Right lobe of liver (tissue), 6 donors: ENCODE data around the gene COL25A1. TPM values are rescaled to one million over a fixed set of nuclear protein-coding genes. Genes with fewer than 3 reads are reported as not detected.

Experiments
- ATAC-seq, 4 donors: fragments of 200-7000 bp; cut with Tn5 transposase; one replicate each; pipeline ENCODE4 v1.9.1; 2020; ENCODE audit warnings: mild to moderate bottlenecking in 4 of 4, moderate library complexity in 4 of 4
- DNase-seq, 3 donors: peaks; one replicate each; pipeline ENCODE4 v3.0.0-alpha.2; 2020
- H3K27ac ChIP-seq, 3 donors: fragments of 200-600 bp; one replicate each; pipeline ENCODE4 v1.8.0; 2022
- H3K27me3 ChIP-seq, 2 donors: fragments of 200-600 bp; one replicate each; pipeline ENCODE4 v1.8.0; 2022
- H3K36me3 ChIP-seq, 4 donors: fragments of 200-600 bp; sonication (generic) in 1 of 4; one replicate each; pipeline versions ENCODE4 v1.5.1 to v1.8.0; 2017 to 2022; ENCODE audit warnings: control low read depth in 1 of 4
- H3K4me1 ChIP-seq, 4 donors: fragments of 200-600 bp; sonication (generic) in 1 of 4; one replicate each; pipeline versions ENCODE4 v1.5.1 to v1.8.0; 2017 to 2022; ENCODE audit warnings: control low read depth in 1 of 4
- H3K4me3 ChIP-seq, 3 donors: fragments of 200-600 bp; one replicate each; pipeline ENCODE4 v1.8.0; 2022
- H3K9me3 ChIP-seq, 4 donors: fragments of 200-600 bp; sonication (generic) in 1 of 4; one replicate each; pipeline versions ENCODE4 v1.5.1 to v1.8.0; 2017 to 2022; ENCODE audit warnings: control low read depth in 1 of 4
- POLR2A ChIP-seq: fragments of 450-650 bp; IDR thresholded peaks from one replicate; pipeline ENCODE4 v1.6.1; 2017; ENCODE audit warnings: antibody characterized with exemption, mild to moderate bottlenecking
- WGBS: methylation state at CpG from one replicate; pipeline ENCODE4 v1.1.6; 2018; ENCODE audit warnings: low coverage, low lambda C conversion rate; ENCODE audit not compliant: insufficient coverage; ENCODE audit errors: missing lambda C conversion rate; 5-methylcytosine and 5-hydroxymethylcytosine counted together
- intact Hi-C, 2 donors: fragments of 100-400 bp; cut with DNase I; formaldehyde crosslinking; loops; one replicate each; pipeline versions ENCODE4 v1.11.2 to v1.14.1; 2022
- total RNA-seq, 6 experiments: library from RNA; depleted of rRNA in 2 of 6; stranded (reverse); fragments of >200 nt in 2 of 6; fragmentation: NEBNext Ultra II Directional in 3 of 6; extraction: Animal tissue kit (Norgen Biotek cat#: 25700) in 3 of 6; gene quantifications; one replicate each; pipeline versions ENCODE4 v1.1.0 to v1.2.4, GENCODE V29; 2016 to 2023
- TF ChIP-seq, protein P1 (sequence below), 4 donors: fragments of 200-600 bp in 3 of 4; fragments of 450-650 bp in 1 of 4; IDR thresholded peaks; one replicate each; pipeline versions ENCODE4 v1.5.1 to v1.8.0; 2016 to 2022; ENCODE audit warnings: antibody characterized with exemption in 4 of 4, mild to moderate bottlenecking in 2 of 4
- donor health status: DM: no; HTN: yes; CAD: no.
- donor health status: DM: no; HTN: no; CAD: no.
- donor health status: DM: no; HTN: no; CAD: no.
- donor health status: DM: no; HTN: yes; CAD: no.
- donor health status: DM: no; HTN: yes; CAD: no.

The COL25A1 gene
- total RNA-seq, 6 experiments from 2014 or later, result 0.06 to 4.8 (median 1.3) TPM

DNA sequence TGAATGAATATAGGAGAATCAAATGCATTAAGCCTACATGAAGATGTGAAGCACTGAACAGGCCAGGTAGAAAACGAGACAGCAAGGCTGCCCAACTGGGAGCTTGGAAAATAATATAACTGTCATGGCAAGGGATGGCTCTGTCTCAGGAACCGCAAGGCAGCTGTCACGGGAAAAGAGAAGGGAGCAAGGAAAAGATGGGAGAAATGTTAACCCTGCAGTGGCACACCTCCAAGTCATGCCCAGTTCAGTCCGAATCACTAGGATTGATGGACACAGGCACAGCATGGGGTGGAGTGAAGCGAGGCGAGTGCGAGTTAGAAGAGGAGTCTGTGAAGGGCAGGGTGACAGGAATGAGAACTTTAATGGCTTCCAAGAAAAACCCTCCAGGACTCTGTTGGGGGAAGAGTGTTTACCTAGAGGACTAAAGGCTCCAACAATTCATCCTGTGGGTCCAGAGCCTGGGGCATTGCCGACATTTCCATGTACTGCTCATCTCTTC lies 395.5 kb downstream of the COL25A1 start:
- no peak overlapping the region for H3K4me3 ChIP-seq
- intact Hi-C loops, result no loop called here
- 63% methylated on average over 6 of the region's 8 CpGs for WGBS

DNA sequence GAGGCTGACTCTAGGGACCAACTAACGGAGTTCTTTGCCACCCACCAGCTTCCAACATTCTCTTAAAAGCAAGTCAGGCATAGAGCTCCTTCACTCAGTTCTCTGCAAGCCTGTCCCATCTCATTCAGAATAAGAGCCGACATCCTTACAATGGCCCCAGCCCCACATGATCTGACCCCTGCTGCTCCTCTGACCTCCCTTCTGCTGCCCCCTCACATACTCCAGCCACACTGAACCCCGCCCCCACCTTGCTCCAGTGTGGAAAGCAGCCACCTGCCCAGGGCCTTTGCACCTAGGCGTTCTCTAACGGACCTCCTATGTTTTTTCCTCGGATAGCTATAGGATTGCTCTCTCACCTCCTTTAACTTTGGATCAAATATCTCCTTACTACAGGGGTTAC lies 396.5 kb downstream of the COL25A1 start:
- Histone ChIP-seq H3K4me3 (no peak overlapping the region), H3K27ac (no peak overlapping the region), H3K36me3 (no peaks in the 10 kb centered on the region), H3K4me1 (no peaks in the 10 kb centered on the region), H3K27me3 (peaks cover 0 to 4% of the 10 kb centered on the region in 2 donors), H3K9me3 (no peaks in the 10 kb centered on the region)
- 68% methylated on average over 5 of the region's 6 CpGs for WGBS
- intact Hi-C loops, result no loop called here
- no peak for TF ChIP-seq POLR2A
- TF ChIP-seq, protein P1, sequence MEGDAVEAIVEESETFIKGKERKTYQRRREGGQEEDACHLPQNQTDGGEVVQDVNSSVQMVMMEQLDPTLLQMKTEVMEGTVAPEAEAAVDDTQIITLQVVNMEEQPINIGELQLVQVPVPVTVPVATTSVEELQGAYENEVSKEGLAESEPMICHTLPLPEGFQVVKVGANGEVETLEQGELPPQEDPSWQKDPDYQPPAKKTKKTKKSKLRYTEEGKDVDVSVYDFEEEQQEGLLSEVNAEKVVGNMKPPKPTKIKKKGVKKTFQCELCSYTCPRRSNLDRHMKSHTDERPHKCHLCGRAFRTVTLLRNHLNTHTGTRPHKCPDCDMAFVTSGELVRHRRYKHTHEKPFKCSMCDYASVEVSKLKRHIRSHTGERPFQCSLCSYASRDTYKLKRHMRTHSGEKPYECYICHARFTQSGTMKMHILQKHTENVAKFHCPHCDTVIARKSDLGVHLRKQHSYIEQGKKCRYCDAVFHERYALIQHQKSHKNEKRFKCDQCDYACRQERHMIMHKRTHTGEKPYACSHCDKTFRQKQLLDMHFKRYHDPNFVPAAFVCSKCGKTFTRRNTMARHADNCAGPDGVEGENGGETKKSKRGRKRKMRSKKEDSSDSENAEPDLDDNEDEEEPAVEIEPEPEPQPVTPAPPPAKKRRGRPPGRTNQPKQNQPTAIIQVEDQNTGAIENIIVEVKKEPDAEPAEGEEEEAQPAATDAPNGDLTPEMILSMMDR (IDR thresholded peaks at IDR 0.05), result no peak
- DNase-seq (no peak), ATAC-seq (no peak)

More for the DNA sequence above, 395.5 kb downstream of the COL25A1 start:
- Histone ChIP-seq H3K27me3 (peaks cover 0 to 4% of the 10 kb centered on the region in 2 donors), H3K9me3 (no peaks in the 10 kb centered on the region), H3K36me3 (no peaks in the 10 kb centered on the region), H3K4me1 (no peaks in the 10 kb centered on the region), H3K27ac (no peak overlapping the region)
- no peak for DNase-seq
- ATAC-seq, result no peak
- TF ChIP-seq, protein P1 (IDR thresholded peaks at IDR 0.05), result no peak

DNA sequence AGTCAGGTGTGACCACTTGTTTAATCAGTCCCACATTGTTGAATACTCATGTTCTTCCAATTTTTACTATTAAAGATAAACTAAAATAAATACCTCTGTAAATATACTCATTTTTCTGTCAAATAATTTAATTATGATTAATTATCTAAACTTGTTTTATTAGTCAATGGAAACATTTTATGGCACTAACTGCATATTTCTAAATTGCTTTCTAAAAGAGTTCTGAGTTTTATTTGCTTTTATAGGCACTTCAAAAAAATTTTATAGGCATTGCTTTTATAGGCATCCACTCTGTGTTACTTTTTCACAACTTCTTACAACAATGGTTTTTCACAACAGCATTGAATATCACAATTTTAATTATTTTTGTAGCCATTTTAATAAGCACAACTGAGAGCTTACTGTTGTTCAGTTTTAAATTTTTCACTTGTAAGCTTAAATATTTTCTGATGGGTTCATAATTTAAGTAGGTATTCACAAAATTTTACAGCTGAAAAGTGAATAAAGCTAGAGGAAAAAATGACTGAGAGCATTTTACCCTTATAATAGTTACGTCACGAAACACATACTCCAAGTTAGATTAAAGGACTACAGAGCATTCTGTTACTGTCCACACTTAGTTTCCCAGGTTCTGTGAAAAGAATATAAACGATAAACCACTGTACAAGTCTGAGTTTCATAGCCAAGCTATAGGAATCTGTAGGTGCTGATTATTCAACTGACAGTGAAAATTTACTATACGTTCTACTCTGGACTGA lies 398.8 kb downstream of the COL25A1 start:
- no peaks in the 10 kb centered on the region for H3K36me3 ChIP-seq
- no peak overlapping the region for H3K4me3 ChIP-seq
- H3K4me1 ChIP-seq, result no peaks in the 10 kb centered on the region
- no peak for DNase-seq
- no peak for ATAC-seq
- no peaks in the 10 kb centered on the region for H3K9me3 ChIP-seq
- WGBS, result 61% methylated on average over 4 of the region's 4 CpGs
- TF ChIP-seq, protein P1 (IDR thresholded peaks at IDR 0.05), result no peak
- no peak for TF ChIP-seq POLR2A
- H3K27me3 ChIP-seq, result peaks cover 0 to 4% of the 10 kb centered on the region in 2 donors
- H3K27ac ChIP-seq, result no peak overlapping the region
- intact Hi-C loops, result no loop called here

DNA sequence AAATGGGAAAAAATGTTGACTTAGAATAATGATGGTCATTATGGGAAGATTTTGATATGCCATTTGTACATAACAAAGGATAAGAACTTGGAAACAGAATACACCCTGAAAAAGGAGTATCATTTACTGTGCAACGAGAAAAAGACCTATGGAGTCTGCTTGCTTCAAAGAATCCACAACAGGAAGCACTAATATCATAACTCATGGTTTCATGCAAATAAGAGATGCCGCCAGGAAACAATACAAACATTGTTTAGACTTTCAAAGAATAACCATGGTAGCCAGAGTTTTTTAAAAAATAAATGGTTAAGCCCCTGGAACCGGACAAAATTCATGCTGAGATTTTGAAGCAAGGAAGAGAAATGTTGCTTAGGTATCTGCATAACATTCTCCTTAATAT lies 399.7 kb downstream of the COL25A1 start:
- TF ChIP-seq, protein P1 (IDR thresholded peaks at IDR 0.05), result no peak
- TF ChIP-seq POLR2A, result no peak
- no peaks in the 10 kb centered on the region for H3K9me3 ChIP-seq
- no peaks in the 10 kb centered on the region for H3K36me3 ChIP-seq
- DNase-seq, result no peak
- no peaks in the 10 kb centered on the region for H3K4me1 ChIP-seq
- H3K27me3 ChIP-seq, result peaks cover 0 to 4% of the 10 kb centered on the region in 2 donors
- no peak overlapping the region for H3K4me3 ChIP-seq
- H3K27ac ChIP-seq, result no peak overlapping the region
- no peak for ATAC-seq
- intact Hi-C loops, result no loop called here
- 45% methylated on average over 3 of the region's 3 CpGs for WGBS
